Hepatocyte (in vitro differentiated cells): ENCODE measurements around the gene ZNF83.
"Not testable (repeated sequence)": the region's sequence is repeated elsewhere in the genome, so short reads cannot be mapped to it uniquely, and the experiment has no call there.

Experiments
- EZH2 ChIP-seq: fragments of 200-600 bp; sonication (generic); IDR thresholded peaks from 2 replicates; pipeline ENCODE4 v1.6.1; 2016; ENCODE audit warnings: antibody characterized with exemption, mild to moderate bottlenecking, borderline replicate concordance
- EZH2phosphoT487 ChIP-seq: fragments of 200-600 bp; sonication (generic); IDR thresholded peaks from one replicate; pipeline ENCODE4 v1.6.1; 2018; ENCODE audit warnings: antibody characterized with exemption, mild to moderate bottlenecking, low read depth, moderate library complexity; ENCODE audit not compliant: unreplicated experiment, severe bottlenecking
- TF ChIP-seq, protein P1 (sequence below): fragments of 200-600 bp; sonication (generic); IDR thresholded peaks from 2 replicates; pipeline ENCODE4 v1.5.1; 2016; ENCODE audit warnings: antibody characterized with exemption, mild to moderate bottlenecking; ENCODE audit not compliant: poor library complexity

DNA sequence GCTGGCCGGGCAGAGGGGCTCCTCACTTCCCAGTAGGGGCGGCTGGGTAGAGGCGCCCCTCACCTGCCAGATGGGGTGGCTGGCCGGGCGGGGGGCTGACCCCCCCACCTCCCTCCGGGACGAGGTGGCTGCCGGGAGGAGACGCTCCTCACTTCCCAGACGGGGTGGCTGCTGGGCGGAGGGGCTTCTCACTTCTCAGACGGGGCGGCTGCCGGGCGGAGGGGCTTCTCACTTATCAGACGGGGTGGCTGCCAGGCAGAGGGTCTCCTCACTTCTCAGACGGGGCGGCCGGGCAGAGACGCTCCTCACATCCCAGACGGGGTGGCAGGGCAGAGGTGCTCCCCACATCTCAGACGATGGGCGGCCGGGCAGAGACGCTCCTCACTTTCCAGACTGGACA is 44.7 kb downstream of the ZNF83 start:
- TF ChIP-seq, protein P1, sequence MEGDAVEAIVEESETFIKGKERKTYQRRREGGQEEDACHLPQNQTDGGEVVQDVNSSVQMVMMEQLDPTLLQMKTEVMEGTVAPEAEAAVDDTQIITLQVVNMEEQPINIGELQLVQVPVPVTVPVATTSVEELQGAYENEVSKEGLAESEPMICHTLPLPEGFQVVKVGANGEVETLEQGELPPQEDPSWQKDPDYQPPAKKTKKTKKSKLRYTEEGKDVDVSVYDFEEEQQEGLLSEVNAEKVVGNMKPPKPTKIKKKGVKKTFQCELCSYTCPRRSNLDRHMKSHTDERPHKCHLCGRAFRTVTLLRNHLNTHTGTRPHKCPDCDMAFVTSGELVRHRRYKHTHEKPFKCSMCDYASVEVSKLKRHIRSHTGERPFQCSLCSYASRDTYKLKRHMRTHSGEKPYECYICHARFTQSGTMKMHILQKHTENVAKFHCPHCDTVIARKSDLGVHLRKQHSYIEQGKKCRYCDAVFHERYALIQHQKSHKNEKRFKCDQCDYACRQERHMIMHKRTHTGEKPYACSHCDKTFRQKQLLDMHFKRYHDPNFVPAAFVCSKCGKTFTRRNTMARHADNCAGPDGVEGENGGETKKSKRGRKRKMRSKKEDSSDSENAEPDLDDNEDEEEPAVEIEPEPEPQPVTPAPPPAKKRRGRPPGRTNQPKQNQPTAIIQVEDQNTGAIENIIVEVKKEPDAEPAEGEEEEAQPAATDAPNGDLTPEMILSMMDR = not testable (repeated sequence)
- not testable (repeated sequence) for TF ChIP-seq EZH2, EZH2phosphoT487
